ENCODE data around the gene FAM89B. TPM values are rescaled to one million over a fixed set of nuclear protein-coding genes. Genes with fewer than 3 reads are reported as not detected.

Gene FAM89B
- total RNA-seq, 2 experiments from 2014 or later = 12.7 to 16.0 TPM

- Mint-ChIP-seq H3K4me3 (peak overlapping the region; percentile 93), H3K27ac (peak overlapping the region; percentile 76), H3K9me3 (no peaks in the 10 kb centered on the region), H3K27me3 (no peaks in the 10 kb centered on the region), H3K4me1 (ENCODE audit: low read depth) (peaks cover 65% of the 10 kb centered on the region), H3K36me3 (ENCODE audit: low read depth) (peaks cover 29% of the 10 kb centered on the region)
- CTCF ChIA-PET = interaction anchor here (1.0 to 2.5 kb wide), 9 partner anchors 12 to 118 kb away, joined by 3 to 16 read pairs (median 7); partner anchors contain the start of gene FAM89B
- POLR2A ChIA-PET = interaction anchor here (0.9 to 4.0 kb wide), 14 partner anchors 10 to 154 kb away, joined by 3 to 42 read pairs (median 4); partner anchors contain the start of genes MALAT1, MAP3K11, NEAT1 and PCNX3
- no peak for TF ChIP-seq CTCF (IDR thresholded peaks at IDR 0.05)
- DNase-seq (no peak), ATAC-seq (peak; percentile 2)
- intact Hi-C loops (cut with micrococcal nuclease) = no loop called here
Measured at GRCh38 chr11:65525546-65526480, 46.5 kb upstream of the FAM89B start.

- intact Hi-C loops (cut with micrococcal nuclease) = no loop called here
- Mint-ChIP-seq H3K36me3 (ENCODE audit: low read depth) (peaks cover 37% of the 10 kb centered on the region), H3K27me3 (no peaks in the 10 kb centered on the region), H3K4me1 (ENCODE audit: low read depth) (peaks cover 63% of the 10 kb centered on the region), H3K4me3 (peak overlapping the region; percentile 93), H3K27ac (no peak overlapping the region), H3K9me3 (no peaks in the 10 kb centered on the region)
- ChIA-PET CTCF (interaction anchor here (1.2 to 2.4 kb wide), 5 partner anchors 9 to 119 kb away, joined by 3 to 13 read pairs (median 3); no protein-coding TSS in a partner anchor), POLR2A (interaction anchor here (1.0 to 4.0 kb wide), 8 partner anchors 10 to 155 kb away, joined by 3 to 42 read pairs (median 6); partner anchors contain the start of genes MALAT1, MAP3K11 and PCNX3)
- no peak for TF ChIP-seq CTCF (IDR thresholded peaks at IDR 0.05)
- DNase-seq (no peak), ATAC-seq (no peak)
Measured at GRCh38 chr11:65526744-65527143, 45.6 kb upstream of the FAM89B start.

- H3K36me3 Mint-ChIP-seq (ENCODE audit: low read depth) = peaks cover 43% of the 10 kb centered on the region
- ChIA-PET POLR2A (interaction anchor here (0.9 to 1.2 kb wide), 5 partner anchors 8 to 109 kb away, joined by 3 to 5 read pairs (median 3); partner anchors contain the start of gene SIPA1), CTCF (interaction anchor here (1.0 to 5.6 kb wide), 4 partner anchors 12 to 65 kb away, joined by 3 to 47 read pairs (median 4); partner anchors contain the start of gene EHBP1L1)
- H3K4me3 Mint-ChIP-seq = no peak overlapping the region
- ATAC-seq (no peak), DNase-seq (no peak)
- no peaks in the 10 kb centered on the region for H3K27me3 Mint-ChIP-seq
- TF ChIP-seq CTCF (IDR thresholded peaks at IDR 0.05) = no peak
- peak overlapping the region; percentile 36 for H3K27ac Mint-ChIP-seq
- H3K4me1 Mint-ChIP-seq (ENCODE audit: low read depth) = peaks cover 41% of the 10 kb centered on the region
- H3K9me3 Mint-ChIP-seq = no peaks in the 10 kb centered on the region
- intact Hi-C loops (cut with micrococcal nuclease) = no loop called here
Measured at GRCh38 chr11:65528819-65529350, 43.5 kb upstream of the FAM89B start.

GRCh38 chr11:65529475-65530156 lies 42.7 kb upstream of the FAM89B start:
- no peak for ATAC-seq
- H3K36me3 Mint-ChIP-seq (ENCODE audit: low read depth) = peaks cover 44% of the 10 kb centered on the region
- H3K4me1 Mint-ChIP-seq (ENCODE audit: low read depth) = peaks cover 34% of the 10 kb centered on the region
- intact Hi-C loops (cut with micrococcal nuclease) = no loop called here
- no peaks in the 10 kb centered on the region for H3K9me3 Mint-ChIP-seq
- no peak for DNase-seq
- no peak for TF ChIP-seq CTCF (IDR thresholded peaks at IDR 0.05)
- POLR2A ChIA-PET = interaction anchor here (0.6 to 1.7 kb wide), 10 partner anchors 9 to 111 kb away, joined by 3 to 9 read pairs (median 3); partner anchors contain the start of gene SIPA1
- H3K27ac Mint-ChIP-seq = peak overlapping the region; percentile 75
- CTCF ChIA-PET = interaction anchor here (0.6 to 5.6 kb wide), 5 partner anchors 11 to 193 kb away, joined by 3 to 47 read pairs (median 3); partner anchors contain the start of gene EHBP1L1
- H3K4me3 Mint-ChIP-seq = no peak overlapping the region
- no peaks in the 10 kb centered on the region for H3K27me3 Mint-ChIP-seq
